Neural cell (in vitro differentiated cells): ENCODE data around the gene BNIP2. TPM values are rescaled to one million over a fixed set of nuclear protein-coding genes. Genes with fewer than 3 reads are reported as not detected.

ENCODE experiments used
- H2AFZ ChIP-seq: fragments of 200-600, 300-800 bp; sonication (generic), shearing (Covaris generic); 2 replicates; pipeline ENCODE4 v1.6.0; 2014; ENCODE audit warnings: low read depth, mild to moderate bottlenecking, antibody characterized with exemption, low read length, moderate library complexity
- H3F3A ChIP-seq: fragments of 200-600 bp; shearing (Covaris generic); 2 replicates; pipeline ENCODE4 v1.6.1; 2016; ENCODE audit warnings: mild to moderate bottlenecking, moderate library complexity, mixed read lengths, antibody characterized with exemption, low read length; ENCODE audit not compliant: insufficient read depth, poor library complexity, severe bottlenecking
- H3K27ac ChIP-seq: fragments of 200-600, 300-800 bp; sonication (generic), shearing (Covaris generic); 2 replicates; pipeline ENCODE4 v1.5.1; 2014; ENCODE audit warnings: mild to moderate bottlenecking, low read length, moderate library complexity
- H3K27me3 ChIP-seq: fragments of 300-800, 200-600 bp; sonication (generic), shearing (Covaris generic); 2 replicates; pipeline ENCODE4 v1.6.0; 2014; ENCODE audit warnings: mild to moderate bottlenecking, low read depth, low read length, moderate library complexity; ENCODE audit not compliant: insufficient read depth
- H3K36me3 ChIP-seq: fragments of 300-800, 200-600 bp; sonication (generic), shearing (Covaris generic); 2 replicates; pipeline ENCODE4 v1.5.1; 2014; ENCODE audit warnings: mild to moderate bottlenecking, antibody characterized with exemption, low read length, moderate library complexity; ENCODE audit not compliant: insufficient read depth
- H3K4me2 ChIP-seq: fragments of 300-800, 200-600 bp; sonication (generic), shearing (Covaris generic); 2 replicates; pipeline ENCODE4 v1.6.0; 2014; ENCODE audit warnings: mild to moderate bottlenecking, low read length
- H3K4me3 ChIP-seq: fragments of 300-800, 200-600 bp; sonication (generic), shearing (Covaris generic); 2 replicates; pipeline ENCODE4 v1.5.1; 2014; ENCODE audit warnings: mild to moderate bottlenecking, low read length, moderate library complexity
- H3K79me2 ChIP-seq: fragments of 200-600 bp; shearing (Covaris generic); replicated peaks from 2 replicates; pipeline ENCODE4 v1.6.0; 2014; ENCODE audit warnings: mild to moderate bottlenecking, low read length, moderate library complexity; ENCODE audit not compliant: insufficient read depth
- H3K9ac ChIP-seq: fragments of 300-800, 200-600 bp; sonication (generic), shearing (Covaris generic); 2 replicates; pipeline ENCODE4 v1.6.1; 2016; ENCODE audit warnings: mild to moderate bottlenecking, low read length, mixed read lengths
- H3K9me2 ChIP-seq: fragments of 200-600 bp; shearing (Covaris generic); 2 replicates; pipeline ENCODE4 v1.6.1; 2016; ENCODE audit warnings: mild to moderate bottlenecking, low read length, mixed read lengths; ENCODE audit not compliant: insufficient read depth
- H3K9me3 ChIP-seq: fragments of 200-600, 300-800 bp; sonication (generic), shearing (Covaris generic); 2 replicates; pipeline ENCODE4 v1.6.1; 2016; ENCODE audit warnings: mild to moderate bottlenecking, mixed run types, low read length, moderate library complexity, mixed read lengths
- H4K20me1 ChIP-seq: fragments of 200-600 bp; shearing (Covaris generic); 2 replicates; pipeline ENCODE4 v1.6.1; 2016; ENCODE audit warnings: mild to moderate bottlenecking, mixed run types; ENCODE audit not compliant: insufficient read depth
- CTCF ChIP-seq: fragments of 450-650 bp; IDR thresholded peaks from 2 replicates; pipeline ENCODE4 v1.5.1; 2014; ENCODE audit warnings: antibody characterized with exemption, mild to moderate bottlenecking, moderate library complexity; ENCODE audit not compliant: poor library complexity, severe bottlenecking
- EP300 ChIP-seq: fragments of 450-650 bp; conservative IDR thresholded peaks from 2 replicates; pipeline ENCODE4 v1.6.1; 2014; ENCODE audit warnings: antibody characterized with exemption, mild to moderate bottlenecking, moderate library complexity; ENCODE audit not compliant: poor library complexity, severe bottlenecking
- EZH2 ChIP-seq: fragments of 200-600, 300-800 bp; shearing (Covaris generic), sonication (generic); IDR thresholded peaks from 2 replicates; pipeline ENCODE4 v1.6.1; 2014; ENCODE audit warnings: antibody characterized with exemption, low read length, borderline replicate concordance, mild to moderate bottlenecking; ENCODE audit not compliant: insufficient read depth, poor library complexity, severe bottlenecking
- MXI1 ChIP-seq: fragments of 450-650 bp; conservative IDR thresholded peaks from 2 replicates; pipeline ENCODE4 v1.6.1; 2014; ENCODE audit warnings: antibody characterized with exemption, mild to moderate bottlenecking; ENCODE audit not compliant: poor library complexity, severe bottlenecking
- POLR2AphosphoS5 ChIP-seq: IDR thresholded peaks from 2 replicates; pipeline ENCODE4 v1.6.1; 2012
- RAD21 ChIP-seq: fragments of 450-650 bp; conservative IDR thresholded peaks from 2 replicates; pipeline ENCODE4 v1.6.1; 2014; ENCODE audit warnings: antibody characterized with exemption, mild to moderate bottlenecking, moderate library complexity
- SMC3 ChIP-seq: fragments of 450-650 bp; conservative IDR thresholded peaks from 2 replicates; pipeline ENCODE4 v1.6.1; 2014; ENCODE audit warnings: antibody characterized with exemption, mild to moderate bottlenecking, moderate library complexity; ENCODE audit not compliant: poor library complexity
- TAF1 ChIP-seq: IDR thresholded peaks from 2 replicates; pipeline ENCODE4 v1.6.1; 2012; ENCODE audit warnings: low read depth
- polyA plus RNA-seq: library from polyadenylated mRNA; depleted of rRNA; stranded (reverse); fragments of >200 nt; gene quantifications from 2 replicates; pipeline ENCODE4 v1.2.3, GENCODE V29; 2014
- TF ChIP-seq, protein P1 (sequence below): IDR thresholded peaks from 2 replicates; pipeline ENCODE4 v1.6.1; 2012; ENCODE audit warnings: borderline replicate concordance

BNIP2 gene
- polyA plus RNA-seq, 1 donor from 2014 or later = 142 TPM

GRCh38 chr15:59678172-59678571, 10.9 kb downstream of the BNIP2 start:
- TF ChIP-seq SMC3 (no peak), CTCF (no peak), RAD21 (no peak), EZH2 (no peak), MXI1 (no peak), TAF1 (no peak), POLR2AphosphoS5 (no peak), EP300 (no peak)
- TF ChIP-seq, protein P1, sequence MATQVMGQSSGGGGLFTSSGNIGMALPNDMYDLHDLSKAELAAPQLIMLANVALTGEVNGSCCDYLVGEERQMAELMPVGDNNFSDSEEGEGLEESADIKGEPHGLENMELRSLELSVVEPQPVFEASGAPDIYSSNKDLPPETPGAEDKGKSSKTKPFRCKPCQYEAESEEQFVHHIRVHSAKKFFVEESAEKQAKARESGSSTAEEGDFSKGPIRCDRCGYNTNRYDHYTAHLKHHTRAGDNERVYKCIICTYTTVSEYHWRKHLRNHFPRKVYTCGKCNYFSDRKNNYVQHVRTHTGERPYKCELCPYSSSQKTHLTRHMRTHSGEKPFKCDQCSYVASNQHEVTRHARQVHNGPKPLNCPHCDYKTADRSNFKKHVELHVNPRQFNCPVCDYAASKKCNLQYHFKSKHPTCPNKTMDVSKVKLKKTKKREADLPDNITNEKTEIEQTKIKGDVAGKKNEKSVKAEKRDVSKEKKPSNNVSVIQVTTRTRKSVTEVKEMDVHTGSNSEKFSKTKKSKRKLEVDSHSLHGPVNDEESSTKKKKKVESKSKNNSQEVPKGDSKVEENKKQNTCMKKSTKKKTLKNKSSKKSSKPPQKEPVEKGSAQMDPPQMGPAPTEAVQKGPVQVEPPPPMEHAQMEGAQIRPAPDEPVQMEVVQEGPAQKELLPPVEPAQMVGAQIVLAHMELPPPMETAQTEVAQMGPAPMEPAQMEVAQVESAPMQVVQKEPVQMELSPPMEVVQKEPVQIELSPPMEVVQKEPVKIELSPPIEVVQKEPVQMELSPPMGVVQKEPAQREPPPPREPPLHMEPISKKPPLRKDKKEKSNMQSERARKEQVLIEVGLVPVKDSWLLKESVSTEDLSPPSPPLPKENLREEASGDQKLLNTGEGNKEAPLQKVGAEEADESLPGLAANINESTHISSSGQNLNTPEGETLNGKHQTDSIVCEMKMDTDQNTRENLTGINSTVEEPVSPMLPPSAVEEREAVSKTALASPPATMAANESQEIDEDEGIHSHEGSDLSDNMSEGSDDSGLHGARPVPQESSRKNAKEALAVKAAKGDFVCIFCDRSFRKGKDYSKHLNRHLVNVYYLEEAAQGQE = no peak
- Histone ChIP-seq H3K9me3 (no peaks in the 10 kb centered on the region), H3K27ac (no peak overlapping the region), H3K27me3 (no peaks in the 10 kb centered on the region), H3K4me2 (no peak overlapping the region), H3K4me3 (no peak overlapping the region), H3K36me3 (peaks cover 5% of the 10 kb centered on the region), H2AFZ (no peak overlapping the region), H3K79me2 (peaks cover 5% of the 10 kb centered on the region), H3K9me2 (no peaks in the 10 kb centered on the region), H3F3A (no peaks in the 10 kb centered on the region), H4K20me1 (no peaks in the 10 kb centered on the region), H3K9ac (no peak overlapping the region)

DNA sequence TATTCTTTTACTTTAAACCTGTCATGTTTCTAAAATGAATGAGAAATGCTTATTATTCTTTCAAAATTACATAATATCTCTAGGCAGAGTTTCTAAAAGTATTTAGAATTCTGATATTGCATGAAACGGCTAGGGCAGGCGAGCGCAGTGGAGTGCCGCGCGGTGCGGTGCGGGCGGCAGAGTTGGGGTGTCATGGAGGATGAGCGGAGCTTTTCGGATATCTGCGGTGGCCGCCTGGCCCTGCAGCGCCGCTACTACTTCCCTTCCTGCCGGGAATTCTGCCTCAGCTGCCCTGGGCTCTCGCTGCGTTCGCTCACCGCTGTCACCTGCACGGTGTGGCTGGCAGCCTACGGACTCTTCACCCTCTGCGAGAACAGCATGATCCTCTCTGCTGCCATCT, 12.6 kb downstream of the BNIP2 start:
- no peaks in the 10 kb centered on the region for H3K9me3 ChIP-seq
- H3K36me3 ChIP-seq = peaks cover 11% of the 10 kb centered on the region
- H3K9ac ChIP-seq = no peak overlapping the region
- no peaks in the 10 kb centered on the region for H4K20me1 ChIP-seq
- H3K27ac ChIP-seq = no peak overlapping the region
- no peak overlapping the region for H2AFZ ChIP-seq
- H3K27me3 ChIP-seq = no peaks in the 10 kb centered on the region
- no peak overlapping the region for H3K4me2 ChIP-seq
- no peaks in the 10 kb centered on the region for H3K9me2 ChIP-seq
- no peaks in the 10 kb centered on the region for H3K79me2 ChIP-seq
- H3F3A ChIP-seq = no peaks in the 10 kb centered on the region
- H3K4me3 ChIP-seq = no peak overlapping the region
- TF ChIP-seq EZH2 (no peak), EP300 (no peak), CTCF (no peak), MXI1 (no peak), RAD21 (no peak), TAF1 (no peak), POLR2AphosphoS5 (no peak), SMC3 (no peak)
- TF ChIP-seq, protein P1 = no peak
